Skin epidermis (tissue), 12 donors: ENCODE data around the gene NECAB3.
"Not testable (repeated sequence)": the region's sequence is repeated elsewhere in the genome, so short reads cannot be mapped to it uniquely, and the experiment has no call there.

Experiments
- H3K27ac ChIP-seq, 21 experiments: fragments of 200-600 bp; sonication (generic) in 11 of 21; one replicate each; pipeline ENCODE4 v1.5.0; 2020; ENCODE audit warnings: mild to moderate bottlenecking in 3 of 21, inconsistent platforms in 2 of 21, moderate library complexity in 2 of 21
- H3K4me3 ChIP-seq, 7 experiments: fragments of 200-600 bp; sonication (generic) in 2 of 7; one replicate each; pipeline ENCODE4 v1.5.0; 2020; ENCODE audit warnings: inconsistent platforms in 2 of 7, mild to moderate bottlenecking in 2 of 7, moderate library complexity in 1 of 7

NECAB3 gene

DNA sequence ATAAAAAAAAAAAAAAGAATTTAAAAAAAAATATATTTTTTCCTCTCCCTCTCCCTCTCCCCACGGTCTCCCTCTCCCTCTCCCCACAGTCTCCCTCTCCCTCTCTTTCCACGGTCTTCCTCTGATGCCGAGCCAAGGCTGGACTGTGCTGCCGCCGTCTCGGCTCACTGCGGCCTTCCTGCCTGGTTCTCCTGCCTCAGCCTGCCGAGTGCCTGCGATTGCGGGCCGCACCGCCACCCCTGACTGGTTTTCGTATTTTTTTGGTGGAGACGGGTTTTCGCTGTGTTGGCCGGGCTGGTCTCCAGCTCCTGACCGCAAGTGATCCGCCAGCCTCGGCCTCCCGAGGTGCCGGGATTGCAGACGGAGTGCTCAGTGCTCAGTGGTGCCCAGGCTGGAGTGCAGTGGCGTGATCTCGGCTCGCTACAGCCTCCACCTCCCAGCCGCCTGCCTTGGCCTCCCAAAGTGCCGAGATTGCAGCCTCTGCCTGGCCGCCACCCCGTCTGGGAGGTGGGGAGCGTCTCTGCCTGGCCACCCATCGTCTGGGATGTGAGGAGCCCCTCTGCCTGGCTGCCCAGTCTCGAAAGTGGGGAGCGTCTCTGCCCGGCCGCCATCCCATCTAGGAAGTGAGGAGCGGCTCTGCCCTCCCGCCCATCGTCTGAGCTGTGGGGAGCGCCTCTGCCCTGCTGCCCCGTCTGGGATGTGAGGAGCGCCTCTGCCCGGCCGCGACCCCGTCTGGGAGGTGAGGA, 26.6 kb upstream of the NECAB3 start:
- H3K4me3 ChIP-seq, H3K27ac ChIP-seq: not testable (repeated sequence)

DNA sequence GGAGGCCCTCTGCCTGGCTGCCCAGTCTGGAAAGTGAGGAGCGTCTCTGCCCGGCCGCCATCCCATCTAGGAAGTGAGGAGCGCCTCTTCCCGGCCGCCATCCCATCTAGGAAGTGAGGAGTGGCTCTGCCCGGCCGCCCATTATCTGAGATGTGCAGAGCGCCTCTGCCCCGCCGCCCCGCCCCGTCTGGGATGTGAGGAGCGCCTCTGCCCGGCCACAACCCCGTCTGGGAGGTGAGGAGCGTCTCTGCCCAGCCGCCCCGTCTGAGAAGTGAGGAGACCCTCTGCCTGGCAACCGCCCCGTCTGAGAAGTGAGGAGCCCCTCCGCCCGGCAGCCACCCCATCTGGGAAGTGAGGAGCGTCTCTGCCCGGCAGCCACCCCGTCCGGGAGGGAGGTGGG, 24.7 kb upstream of the NECAB3 start:
- not testable (repeated sequence) for H3K4me3 ChIP-seq, H3K27ac ChIP-seq

- Histone ChIP-seq H3K4me3 (no peak overlapping the region), H3K27ac (peak overlapping the region in 9 of 21 experiments; percentile 8 to 71 (median 48))
Observed at GRCh38 chr20:33697129-33697528, 22.9 kb upstream of the NECAB3 start.

- H3K4me3 ChIP-seq = no peak overlapping the region
- peak overlapping the region in 6 of 21 experiments; percentile 21 to 71 (median 51) for H3K27ac ChIP-seq
Observed at GRCh38 chr20:33696448-33696847, 22.2 kb upstream of the NECAB3 start.

- peak overlapping the region in 3 of 21 experiments; percentile 32 to 45 (median 35) for H3K27ac ChIP-seq
- H3K4me3 ChIP-seq = no peak overlapping the region
Observed at GRCh38 chr20:33694639-33695012, 20.4 kb upstream of the NECAB3 start.

GRCh38 chr20:33693741-33694638, 19.8 kb upstream of the NECAB3 start:
- no peak overlapping the region for H3K4me3 ChIP-seq
- peak overlapping the region in 9 of 21 experiments; percentile 2 to 71 (median 51) for H3K27ac ChIP-seq

DNA sequence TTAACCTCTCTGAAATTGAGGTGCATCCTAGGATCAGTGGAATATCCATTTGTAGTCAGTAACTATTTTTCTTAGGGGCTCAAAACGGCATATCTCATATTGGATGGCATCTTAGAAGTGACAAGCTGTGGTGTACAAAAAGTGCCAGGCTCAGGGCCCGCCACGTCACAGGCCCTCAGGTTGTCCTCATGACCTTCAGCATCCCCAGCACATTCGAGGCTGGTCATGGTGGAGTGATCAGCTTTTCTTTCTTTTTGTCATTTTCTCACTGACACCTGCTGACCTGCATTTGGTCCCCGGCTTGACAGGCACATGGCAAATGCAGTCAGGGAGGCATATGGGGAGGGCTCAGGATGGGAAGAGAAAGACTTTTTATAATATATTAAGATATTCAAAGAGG, 19.1 kb upstream of the NECAB3 start:
- Histone ChIP-seq H3K4me3 (no peak overlapping the region), H3K27ac (peak overlapping the region in 4 of 21 experiments; percentile 20 to 71 (median 40))

GRCh38 chr20:33689973-33690372, 15.7 kb upstream of the NECAB3 start:
- Histone ChIP-seq H3K4me3 (no peak overlapping the region), H3K27ac (peak overlapping the region in 2 of 21 experiments; percentile 11 to 69)

- Histone ChIP-seq H3K4me3 (no peak overlapping the region), H3K27ac (peak overlapping the region in 2 of 21 experiments; percentile 11 to 69)
Observed at GRCh38 chr20:33689493-33689892, 15.3 kb upstream of the NECAB3 start.

DNA sequence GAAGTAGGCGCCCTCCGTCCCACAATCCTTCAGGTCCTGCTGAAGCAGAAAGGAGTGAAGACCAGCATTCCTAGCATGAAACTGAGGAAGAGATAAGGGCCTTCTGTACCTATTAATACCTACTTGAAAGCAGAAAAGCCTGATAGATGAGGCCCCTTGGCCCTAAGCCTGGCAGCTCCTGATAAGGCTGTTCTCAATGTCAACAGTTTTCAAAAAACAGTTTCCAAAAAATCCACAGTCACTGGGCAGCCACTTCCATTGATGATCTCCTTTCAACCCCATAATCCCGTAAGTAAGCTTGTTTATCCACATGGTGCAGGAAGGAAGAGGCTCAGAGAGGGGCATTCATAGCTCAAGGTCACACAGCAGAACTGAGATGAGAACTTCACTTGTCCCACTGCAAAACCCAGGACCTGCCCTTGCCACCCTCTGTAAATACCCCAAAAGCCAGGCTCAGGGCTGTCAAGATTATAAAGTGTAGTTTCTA, 14.8 kb upstream of the NECAB3 start:
- H3K27ac ChIP-seq = peak overlapping the region in 2 of 21 experiments; percentile 21 to 69
- no peak overlapping the region for H3K4me3 ChIP-seq

GRCh38 chr20:33687993-33688937, 14.0 kb upstream of the NECAB3 start:
- peak overlapping the region in 1 of 21 experiments; percentile 21 for H3K27ac ChIP-seq
- H3K4me3 ChIP-seq = no peak overlapping the region

GRCh38 chr20:33687370-33687915, 13.2 kb upstream of the NECAB3 start:
- no peak overlapping the region for H3K4me3 ChIP-seq
- H3K27ac ChIP-seq = no peak overlapping the region

DNA sequence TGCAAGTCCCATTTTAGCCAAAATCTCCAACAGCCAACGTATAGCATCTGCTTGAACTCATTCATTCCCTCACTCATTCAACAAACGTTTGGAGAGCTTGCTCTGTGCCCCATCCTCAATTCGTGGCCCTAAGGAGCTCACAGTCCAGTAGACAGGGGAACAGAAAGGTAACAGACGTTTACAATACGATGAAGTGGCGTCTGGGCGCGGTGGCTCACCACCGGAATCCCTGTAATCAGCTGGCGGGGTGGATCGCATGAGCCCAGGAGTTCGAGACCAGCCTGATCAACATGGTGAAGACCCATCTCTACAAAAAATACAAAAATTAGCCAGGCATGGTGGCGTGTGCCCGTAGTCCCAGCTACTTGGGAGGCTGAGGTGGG, 12.7 kb upstream of the NECAB3 start:
- Histone ChIP-seq H3K27ac (peak overlapping the region in 5 of 21 experiments; percentile 11 to 56 (median 47)), H3K4me3 (peak overlapping the region in 2 of 7 experiments; percentile 37 to 51)

DNA sequence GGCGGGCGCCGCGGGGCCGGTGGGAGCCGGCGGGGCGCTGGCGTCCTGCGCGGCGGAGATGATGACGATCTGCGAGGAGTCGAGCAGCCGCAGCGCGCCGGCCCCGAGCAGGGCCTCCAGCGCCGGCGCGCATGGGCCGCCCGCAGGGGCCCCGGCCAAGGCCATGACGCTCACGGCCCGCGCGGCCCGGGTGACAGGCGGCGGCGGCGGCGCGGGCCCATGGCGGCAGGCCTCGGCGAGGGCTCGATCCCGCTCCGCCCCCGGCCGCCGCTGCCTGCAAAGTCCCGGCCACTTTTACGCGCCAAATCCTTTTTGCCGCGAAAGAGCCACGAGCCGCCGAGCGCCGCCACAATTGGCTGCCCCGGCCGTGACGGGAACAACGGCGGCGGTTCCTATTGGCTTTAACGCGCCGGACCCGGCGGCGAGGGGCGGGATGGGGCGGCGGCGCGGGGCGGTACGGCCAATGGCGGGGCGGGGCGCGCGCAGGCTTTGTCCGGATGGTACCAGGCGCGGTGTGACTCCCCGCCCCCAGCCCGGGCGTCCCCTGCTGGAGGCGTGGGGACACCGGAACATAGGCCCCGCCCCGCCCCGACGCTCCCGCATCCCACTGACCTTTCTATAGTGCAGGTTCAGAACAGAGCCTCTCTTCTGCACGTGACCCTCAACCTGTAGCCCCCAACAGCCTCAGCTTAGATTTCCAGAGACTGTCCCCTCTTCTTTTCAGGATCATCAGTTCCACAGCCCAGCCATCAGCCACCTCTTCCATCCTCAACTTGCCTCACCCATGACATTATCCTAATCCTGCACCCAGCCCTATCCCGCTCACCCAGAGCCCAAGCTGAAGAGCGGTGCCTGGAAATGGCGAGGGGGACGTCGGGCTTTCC, 12.1 kb upstream of the NECAB3 start, which contains the start of gene E2F1:
E2F1 (minus strand) TSS at position 286 of the 884 bp plus-strand sequence; CDS start at position 165, 121 bp downstream.
- H3K27ac ChIP-seq = peak within 1 kb of the TSS in 17 of 21 experiments; percentile 15 to 74 (median 50)
- H3K4me3 ChIP-seq = peak within 1 kb of the TSS; percentile 9 to 51 (median 43)

GRCh38 chr20:33685328-33686099, 11.3 kb upstream of the NECAB3 start:
- Histone ChIP-seq H3K27ac (peak overlapping the region in 17 of 21 experiments; percentile 15 to 74 (median 50)), H3K4me3 (peak overlapping the region; percentile 9 to 51 (median 43))

GRCh38 chr20:33684533-33685327, 10.5 kb upstream of the NECAB3 start:
- Histone ChIP-seq H3K27ac (peak overlapping the region in 16 of 21 experiments; percentile 15 to 74 (median 54)), H3K4me3 (peak overlapping the region in 6 of 7 experiments; percentile 9 to 51 (median 42))
